Activated CD4-positive, alpha-beta T cell treated with anti-CD3 and anti-CD28 coated beads for 48 hours (primary cell): ENCODE data around the gene SMIM38.
"Not testable (repeated sequence)": the region's sequence is repeated elsewhere in the genome, so short reads cannot be mapped to it uniquely, and the experiment has no call there.

Experiments used
- DNase-seq: peaks from one replicate; pipeline ENCODE4 v3.0.0-alpha.2; 2020

Gene SMIM38

GRCh38 chr11:69141742-69142141, 14.0 kb upstream of the SMIM38 start:
- DNase-seq, result no peak

GRCh38 chr11:69142895-69143294, 12.8 kb upstream of the SMIM38 start:
- no peak for DNase-seq

DNA sequence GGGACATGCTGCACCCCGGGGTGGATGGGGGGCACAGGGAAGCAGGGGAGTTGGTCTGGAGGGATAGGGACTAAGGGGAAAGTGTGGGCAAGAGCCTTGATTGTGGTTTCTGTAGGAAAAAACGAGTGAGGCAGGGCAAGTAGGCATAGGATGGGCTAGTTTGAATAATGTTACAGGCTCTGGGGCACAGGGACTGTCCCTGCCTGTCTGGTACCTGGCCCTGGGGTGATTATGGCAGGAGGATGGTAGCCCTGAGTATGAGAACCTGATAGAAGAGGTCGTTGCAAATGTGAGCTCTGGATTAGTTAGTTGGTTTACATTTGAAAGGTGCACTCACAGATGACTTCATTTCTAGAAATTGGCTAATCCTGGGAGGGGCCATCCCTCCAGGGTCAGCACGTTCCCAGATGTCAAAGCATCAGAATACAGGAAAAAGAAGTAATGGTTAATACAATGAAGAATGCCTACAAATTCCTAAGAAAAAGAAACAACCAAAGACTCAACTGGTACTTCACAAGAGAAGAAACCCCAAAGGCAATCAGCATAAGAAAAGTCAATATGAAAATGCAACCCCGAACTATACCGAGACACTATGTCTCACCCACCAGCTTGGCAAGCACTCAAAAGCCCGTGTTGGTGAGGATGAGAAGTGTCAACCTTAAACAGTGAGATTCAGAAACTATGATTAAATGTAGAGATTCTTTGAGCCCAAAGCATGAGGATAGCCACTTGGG, 11.3 kb upstream of the SMIM38 start:
- peak; percentile 70 for DNase-seq

DNA sequence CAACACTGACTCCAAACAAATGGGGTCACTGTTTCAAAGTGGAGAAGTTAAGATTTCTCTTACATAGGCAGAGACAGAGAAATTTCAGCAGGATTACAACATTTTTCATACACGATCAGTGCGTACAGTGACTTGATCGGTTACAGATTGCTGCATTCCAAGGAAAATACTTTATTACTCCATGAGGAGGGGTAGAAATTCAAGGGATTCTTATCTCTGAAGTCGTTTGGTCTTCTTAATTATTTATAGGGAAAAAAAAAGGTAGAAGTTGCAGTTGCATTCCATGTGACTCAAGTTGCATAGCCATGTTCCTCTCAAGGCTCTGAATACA, 10.7 kb upstream of the SMIM38 start:
- no peak for DNase-seq

DNA sequence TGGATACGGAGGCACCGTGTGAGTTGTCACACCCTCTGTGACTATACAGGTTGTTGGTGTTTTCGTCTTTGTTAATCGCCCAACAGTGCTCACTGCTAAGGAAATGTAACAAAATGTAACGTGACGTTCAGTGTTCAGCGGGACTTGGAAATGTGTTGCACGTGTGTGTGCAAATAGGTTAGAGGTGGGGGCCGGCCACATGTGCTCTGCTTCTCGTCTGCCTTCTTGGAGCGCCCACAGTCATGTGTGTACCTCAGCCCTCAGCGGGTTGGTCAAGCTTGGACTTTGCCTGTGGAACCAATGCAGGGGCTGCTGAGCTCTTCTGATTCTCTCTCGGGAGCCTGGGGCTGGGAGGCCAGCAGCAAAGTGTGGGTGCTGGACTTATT, 7.4 kb upstream of the SMIM38 start:
- DNase-seq, result no peak

GRCh38 chr11:69148806-69149205, 6.9 kb upstream of the SMIM38 start:
- no peak for DNase-seq

- DNase-seq, result not testable (repeated sequence)
Measured at GRCh38 chr11:69149338-69150045, 6.2 kb upstream of the SMIM38 start.

GRCh38 chr11:69150175-69150574, 5.6 kb upstream of the SMIM38 start:
- no peak for DNase-seq

DNA sequence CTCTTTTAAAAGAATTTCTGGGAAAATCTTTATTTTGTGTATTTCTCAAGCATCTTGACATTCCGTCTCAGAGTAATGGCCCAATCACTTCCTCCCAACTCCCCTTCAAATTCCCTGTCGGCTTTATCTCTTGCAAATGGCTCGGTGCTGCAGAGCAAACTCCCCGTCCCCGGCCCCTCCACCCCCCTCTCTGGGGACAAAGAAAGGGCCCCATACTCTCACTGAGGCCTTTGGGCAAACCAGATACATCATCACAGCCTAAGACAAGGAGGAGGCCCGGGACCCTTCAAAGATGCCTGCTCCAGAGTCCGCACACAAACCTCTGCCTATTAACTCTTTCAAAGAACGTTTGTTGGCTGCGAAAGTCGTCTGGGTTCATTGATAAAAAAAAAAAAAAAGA, 3.9 kb upstream of the SMIM38 start:
- DNase-seq, result no peak

DNA sequence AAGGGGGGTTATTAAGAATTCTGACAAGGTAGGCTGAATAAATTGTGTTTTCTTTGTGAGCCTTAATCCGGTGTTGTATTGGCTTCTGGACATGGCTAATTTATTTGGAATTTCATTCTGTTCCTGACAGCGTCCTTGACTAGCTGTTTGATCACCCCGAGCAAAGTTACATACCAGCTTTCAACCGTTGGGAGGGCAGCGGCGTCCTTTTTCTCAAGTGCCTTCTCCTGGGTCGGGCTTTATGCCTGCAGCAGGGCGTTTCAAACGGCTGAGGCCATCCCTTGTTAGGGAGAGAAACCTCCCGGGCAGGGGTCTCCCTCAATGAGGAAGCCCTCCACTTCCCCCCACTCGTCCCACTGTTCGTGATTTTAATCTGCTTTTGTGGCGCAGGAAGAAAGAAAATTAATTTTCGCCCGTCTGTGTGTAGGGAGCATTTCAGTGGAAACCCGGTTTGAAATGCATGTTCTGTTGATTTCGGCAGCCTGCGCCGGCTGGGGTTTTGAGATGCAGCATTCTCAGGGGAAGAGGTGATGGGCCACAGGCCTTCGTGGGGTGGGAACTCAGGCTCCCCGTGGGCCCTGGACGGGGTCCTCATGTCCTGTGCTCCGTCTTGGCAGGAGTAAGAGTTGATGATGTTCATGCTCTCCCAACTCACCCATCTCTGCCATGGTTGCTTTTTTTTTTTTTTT, 2.9 kb upstream of the SMIM38 start:
- no peak for DNase-seq

GRCh38 chr11:69153661-69154060, 2.1 kb upstream of the SMIM38 start:
- no peak for DNase-seq

- no peak for DNase-seq
Measured at GRCh38 chr11:69154211-69154913, 1.4 kb upstream of the SMIM38 start.

DNA sequence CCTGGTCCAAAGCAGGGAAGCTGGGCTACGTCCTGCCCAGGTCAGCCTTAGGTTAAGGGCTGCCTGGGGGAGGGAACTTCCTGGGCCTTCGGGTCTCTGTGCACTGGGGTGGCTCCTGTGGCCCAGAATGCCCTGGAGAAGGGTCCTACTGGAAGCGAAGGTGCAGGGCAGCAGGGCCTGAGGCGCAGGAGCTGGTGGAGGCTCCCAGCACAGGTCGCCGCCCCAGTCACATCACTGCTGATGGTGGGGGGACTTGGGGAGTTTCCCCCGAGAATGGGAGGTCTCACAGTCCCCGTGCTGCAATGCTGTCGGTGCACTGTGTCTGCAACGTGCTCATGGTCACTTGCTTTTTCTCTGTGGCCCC, 815 bp upstream of the SMIM38 start:
- DNase-seq, result no peak

DNA sequence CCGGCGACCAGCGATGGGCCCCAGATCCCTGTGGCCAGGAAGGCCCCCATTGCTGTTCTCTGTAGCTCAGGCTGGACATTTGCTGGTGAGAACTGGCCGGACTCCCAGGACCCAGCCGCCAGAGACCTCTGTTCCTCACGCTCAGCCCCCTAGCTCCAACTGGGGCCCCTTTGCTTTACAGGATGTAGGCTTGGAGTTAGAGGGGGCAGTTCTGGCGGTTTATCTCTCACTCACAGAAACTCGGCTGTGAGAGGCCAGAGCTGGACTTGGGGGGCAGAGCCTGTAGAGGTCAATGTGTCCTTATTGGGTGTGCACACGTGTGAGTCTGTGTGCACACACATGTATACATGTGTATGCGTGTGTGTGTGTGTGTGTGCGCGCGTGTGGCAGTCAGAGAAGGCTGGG, 502 bp downstream of the SMIM38 start:
- DNase-seq, result no peak

GRCh38 chr11:69156673-69157155, 979 bp downstream of the SMIM38 start:
- DNase-seq, result no peak

DNA sequence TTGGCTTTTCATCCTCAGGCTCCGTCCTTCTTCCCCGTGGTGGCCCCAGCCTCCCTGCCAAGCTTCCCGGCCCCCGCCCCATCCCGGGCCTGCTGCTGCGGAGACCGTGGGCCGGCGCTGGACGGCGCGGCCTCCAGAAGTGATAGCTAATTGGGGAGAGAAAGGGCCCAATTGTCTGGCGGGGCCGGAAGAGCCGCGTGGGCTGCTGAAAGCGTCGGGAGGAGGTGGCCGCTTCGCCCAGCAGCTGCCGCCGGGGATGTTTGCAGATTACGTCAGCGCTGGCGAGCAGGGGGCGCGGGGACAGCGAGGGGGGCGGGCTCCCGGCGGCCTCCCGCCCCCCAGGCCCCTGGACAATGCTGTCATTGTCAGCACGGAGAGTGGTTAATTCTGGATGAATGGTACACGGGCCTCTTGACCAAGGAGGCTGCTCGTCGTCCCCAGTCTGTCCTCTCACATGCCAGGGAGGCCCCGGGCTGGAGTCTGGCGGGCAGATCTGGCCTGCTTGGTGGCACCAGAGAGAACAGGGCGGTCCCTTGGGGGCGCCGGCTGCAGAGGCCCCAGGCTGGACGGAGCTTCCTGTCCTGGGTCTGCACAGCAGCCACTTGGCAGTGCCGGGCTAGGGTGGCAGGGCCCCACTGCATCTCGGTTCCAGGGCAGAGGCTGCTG, 1.6 kb downstream of the SMIM38 start:
- no peak for DNase-seq

GRCh38 chr11:69157822-69158231, 2.1 kb downstream of the SMIM38 start:
- DNase-seq, result no peak

- DNase-seq, result no peak
Measured at GRCh38 chr11:69158301-69159149, 2.8 kb downstream of the SMIM38 start.

- no peak for DNase-seq
Measured at GRCh38 chr11:69159150-69159852, 3.6 kb downstream of the SMIM38 start.

DNA sequence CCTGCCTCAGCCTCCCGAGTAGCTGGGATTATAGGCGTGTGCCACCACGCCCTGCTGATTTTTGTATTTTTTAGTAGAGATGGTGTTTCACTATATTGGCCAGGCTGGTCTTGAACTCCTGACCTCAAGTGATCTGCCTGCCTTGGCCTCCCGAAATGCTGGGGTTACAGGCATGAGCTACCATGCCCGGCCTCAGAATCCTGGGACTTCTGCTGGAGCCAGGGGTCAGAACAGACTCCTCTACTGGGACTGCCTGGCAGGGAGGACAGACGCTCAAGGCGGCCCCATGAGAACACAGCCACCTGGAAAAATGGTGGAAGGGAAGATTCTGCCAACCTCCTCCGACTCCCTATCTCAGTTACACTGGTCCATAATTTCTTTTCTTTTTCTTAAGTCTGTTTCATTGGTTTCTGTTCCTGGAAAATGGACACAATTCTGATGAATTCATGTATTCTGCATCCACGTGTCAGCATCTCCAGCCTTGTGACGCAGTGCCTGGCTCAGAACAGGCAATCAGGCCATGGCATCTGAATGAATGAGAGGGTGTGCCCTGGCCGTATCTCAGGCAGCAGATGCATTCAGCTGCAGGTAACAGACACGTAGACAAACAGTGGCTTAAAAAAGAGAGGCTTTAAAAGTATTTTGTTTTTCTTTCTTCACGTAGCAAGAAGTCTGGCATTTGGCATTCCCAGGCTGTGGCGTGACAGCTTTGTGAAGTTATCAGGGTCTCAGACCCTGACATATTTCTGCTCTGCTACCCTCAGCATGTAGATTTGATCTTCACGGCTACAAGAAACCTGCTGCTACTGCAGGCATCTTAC, 4.8 kb downstream of the SMIM38 start:
- no peak for DNase-seq

GRCh38 chr11:69161117-69161407, 5.3 kb downstream of the SMIM38 start:
- DNase-seq, result no peak
